Limb (tissue), 2 donors: Measurements from ENCODE around the gene GLP2R.

ENCODE experiments used
- DNase-seq, 2 donors: peaks; one replicate each; pipeline ENCODE4 v3.0.0-alpha.2; 2016; ENCODE audit errors: extremely low spot score in 2 of 2

Gene GLP2R

GRCh38 chr17:9811537-9811936 lies 14.2 kb upstream of the GLP2R start:
- DNase-seq = no peak

- DNase-seq = no peak
Measured at GRCh38 chr17:9813166-9813565, 12.6 kb upstream of the GLP2R start.

GRCh38 chr17:9814337-9814945 lies 11.3 kb upstream of the GLP2R start:
- DNase-seq = no peak

GRCh38 chr17:9816472-9816871 lies 9.3 kb upstream of the GLP2R start:
- DNase-seq = no peak

- DNase-seq = peak; percentile 8 to 46
Measured at GRCh38 chr17:9817086-9817485, 8.6 kb upstream of the GLP2R start.

GRCh38 chr17:9818760-9819159 lies 7.0 kb upstream of the GLP2R start:
- DNase-seq = no peak

- DNase-seq = no peak
Measured at GRCh38 chr17:9820448-9820847, 5.3 kb upstream of the GLP2R start.

- DNase-seq = no peak
Measured at GRCh38 chr17:9821921-9822320, 3.8 kb upstream of the GLP2R start, which contains the start of gene GSG1L2. TSS of gene GSG1L2 (minus strand) at chr17:9822079. CDS start at chr17:9822071, 8 bp downstream.

- DNase-seq = no peak
Measured at GRCh38 chr17:9824094-9824493, 1.6 kb upstream of the GLP2R start.

GRCh38 chr17:9824797-9825338 lies 856 bp upstream of the GLP2R start:
- no peak for DNase-seq

GRCh38 chr17:9828296-9829295 lies 2.9 kb downstream of the GLP2R start:
- DNase-seq = no peak

- DNase-seq = no peak
Measured at GRCh38 chr17:9829343-9829742, 3.6 kb downstream of the GLP2R start.

- DNase-seq = no peak
Measured at GRCh38 chr17:9830711-9831110, 5.0 kb downstream of the GLP2R start.

- no peak for DNase-seq
Measured at GRCh38 chr17:9833922-9834321, 8.2 kb downstream of the GLP2R start.

- no peak for DNase-seq
Measured at GRCh38 chr17:9837551-9838471, 12.1 kb downstream of the GLP2R start.

GRCh38 chr17:9839433-9839832 lies 13.7 kb downstream of the GLP2R start:
- no peak for DNase-seq

- DNase-seq = no peak
Measured at GRCh38 chr17:9842057-9842758, 16.5 kb downstream of the GLP2R start.

GRCh38 chr17:9843152-9844010 lies 17.7 kb downstream of the GLP2R start:
- DNase-seq = no peak

GRCh38 chr17:9844153-9844552 lies 18.4 kb downstream of the GLP2R start:
- no peak for DNase-seq

GRCh38 chr17:9845306-9845705 lies 19.6 kb downstream of the GLP2R start:
- DNase-seq = no peak
